SW480 (cell line): Measurements from ENCODE around the gene HBS1L.

Experiments used
- DNase-seq: peaks from one replicate; pipeline ENCODE4 v3.0.0-alpha.2; 2016; ENCODE audit warnings: low spot score

HBS1L gene

DNA sequence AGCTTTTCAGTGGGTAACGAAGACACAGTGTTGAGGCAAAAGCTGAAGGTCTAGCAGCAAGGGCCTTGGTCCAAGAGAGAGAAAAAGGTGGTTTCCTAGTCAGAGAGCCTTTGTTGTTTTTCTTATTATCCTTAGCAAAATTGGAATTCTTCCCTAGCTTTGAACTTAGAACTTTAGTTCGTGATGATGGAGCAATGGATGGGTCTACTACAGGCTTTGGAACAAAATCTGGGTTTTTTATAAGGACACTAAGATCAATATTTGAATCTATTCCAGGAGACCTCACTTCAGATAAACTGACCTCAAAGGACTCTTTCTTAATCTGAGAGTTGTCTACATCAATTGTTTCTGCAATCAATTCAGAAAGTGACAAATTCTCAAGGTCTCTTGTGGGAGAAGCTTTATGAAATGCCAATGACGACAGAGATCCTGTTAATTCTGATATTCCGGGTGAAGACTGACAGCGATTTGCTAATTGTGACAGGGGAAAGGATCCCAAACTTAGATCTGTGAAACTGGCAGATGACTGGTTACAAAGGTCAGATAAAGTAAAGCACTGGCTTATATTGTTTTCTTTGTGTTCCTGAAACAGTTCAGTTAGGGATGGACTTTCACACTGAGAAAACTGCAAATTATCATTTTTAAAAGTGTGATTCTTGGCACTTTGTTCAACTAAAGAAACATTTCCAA is 17.7 kb downstream of the HBS1L start:
- DNase-seq, result no peak

GRCh38 chr6:135033238-135033637 is 21.4 kb downstream of the HBS1L start:
- no peak for DNase-seq

GRCh38 chr6:135030532-135031178 is 24.0 kb downstream of the HBS1L start:
- no peak for DNase-seq

GRCh38 chr6:135030056-135030473 is 24.6 kb downstream of the HBS1L start:
- DNase-seq, result no peak

DNA sequence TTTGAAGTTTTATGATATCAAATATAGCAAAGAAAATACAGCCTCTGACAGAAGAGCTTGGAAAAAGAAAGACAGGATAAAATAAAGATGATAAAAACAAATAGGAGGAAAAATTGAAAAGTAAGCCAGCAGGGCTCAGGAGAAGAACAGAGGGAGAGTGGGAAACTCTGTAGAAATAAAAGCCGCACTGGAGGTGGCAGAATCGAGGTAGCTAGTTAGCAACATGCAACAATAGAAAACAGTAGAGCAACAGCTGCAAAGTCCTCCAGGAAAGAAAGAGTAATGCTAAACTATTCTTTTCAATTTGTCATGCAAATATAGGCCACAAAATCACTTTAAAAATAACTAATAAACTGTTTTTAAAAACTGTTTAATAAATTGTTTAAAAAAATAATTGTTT is 28.8 kb downstream of the HBS1L start:
- DNase-seq, result no peak

- DNase-seq, result no peak
These were observed 29.4 kb downstream of the HBS1L start for GRCh38 chr6:135025175-135025574.

DNA sequence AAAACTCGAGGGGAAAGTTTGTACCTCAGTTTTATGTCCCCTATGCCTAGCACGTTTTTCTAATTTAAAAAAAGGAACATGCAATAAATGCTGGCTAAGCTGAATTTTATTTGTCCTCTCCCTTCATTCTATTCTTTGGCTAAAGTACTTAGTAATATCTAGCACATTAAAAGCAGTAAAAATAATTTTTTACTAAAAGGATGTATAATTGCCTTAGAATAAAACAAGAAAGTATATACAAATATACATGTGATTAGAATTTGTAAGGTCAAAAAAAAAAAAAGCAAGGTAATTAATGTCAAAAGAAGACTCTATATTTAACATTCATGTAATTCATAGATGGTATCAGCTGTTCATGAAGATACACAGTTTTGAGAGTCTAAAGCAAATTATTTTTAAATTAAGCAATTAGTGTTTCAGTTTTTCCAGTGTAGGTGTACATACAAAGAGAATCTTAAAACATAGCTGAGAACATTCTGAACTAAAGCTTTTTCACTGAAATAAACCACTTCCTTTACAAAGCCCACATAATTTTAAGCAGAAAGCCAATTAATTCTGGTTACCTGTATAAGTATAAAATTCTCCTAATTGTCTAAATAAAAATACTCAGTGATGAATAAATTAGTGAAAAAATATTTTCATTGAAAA is 32.4 kb downstream of the HBS1L start:
- DNase-seq, result no peak

DNA sequence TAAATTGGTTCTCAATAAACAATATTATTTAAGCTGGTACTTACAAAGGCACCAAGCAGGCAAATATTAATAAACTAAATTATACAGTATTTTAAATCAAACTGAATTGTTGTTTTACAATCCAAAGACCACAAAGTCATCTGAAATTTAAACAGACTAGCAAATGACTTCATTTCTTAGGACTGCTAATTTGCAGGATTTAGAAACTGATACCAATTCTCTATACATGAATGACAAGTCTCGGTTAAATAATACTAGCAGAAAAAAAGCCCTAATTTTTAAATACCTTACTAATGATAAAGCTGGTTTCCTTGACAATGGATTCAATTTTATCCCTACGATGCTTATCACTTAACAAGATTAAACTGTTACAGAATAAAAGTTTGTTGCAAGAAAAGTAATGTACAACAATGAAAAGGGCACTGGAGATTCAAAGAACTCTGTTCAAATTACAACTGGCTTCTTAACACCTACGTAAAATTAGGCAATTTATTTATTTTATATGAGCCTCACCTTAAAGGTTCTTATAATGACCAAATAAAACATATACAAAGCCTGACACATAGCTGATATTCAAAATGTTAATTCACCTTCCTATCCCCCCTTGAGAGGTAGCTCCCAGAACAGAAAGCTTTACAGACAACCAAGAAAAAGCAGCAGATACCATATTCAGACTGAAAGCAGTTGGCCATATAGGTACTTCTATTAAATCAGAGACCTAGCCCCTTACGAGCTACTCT is 33.1 kb downstream of the HBS1L start:
- DNase-seq, result no peak

GRCh38 chr6:135018941-135019340 is 35.7 kb downstream of the HBS1L start:
- DNase-seq, result no peak

DNA sequence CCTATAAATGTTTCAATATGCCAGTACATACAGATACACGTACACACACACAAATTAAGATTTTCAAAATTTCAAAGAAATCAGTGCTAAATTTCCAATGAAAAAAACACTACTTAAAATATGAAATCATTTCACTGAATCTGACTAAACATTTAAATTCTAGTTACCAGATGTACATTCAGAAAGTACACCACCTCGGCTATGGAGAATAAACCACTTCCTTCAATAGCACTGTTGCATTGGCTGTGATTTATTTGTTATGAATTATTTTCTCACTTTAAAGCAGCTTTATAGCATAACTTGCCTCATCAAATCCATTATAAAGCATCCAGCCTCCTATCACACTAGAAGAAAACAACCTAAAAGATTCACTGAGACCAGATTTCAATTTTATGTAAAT is 36.6 kb downstream of the HBS1L start:
- DNase-seq, result no peak

DNA sequence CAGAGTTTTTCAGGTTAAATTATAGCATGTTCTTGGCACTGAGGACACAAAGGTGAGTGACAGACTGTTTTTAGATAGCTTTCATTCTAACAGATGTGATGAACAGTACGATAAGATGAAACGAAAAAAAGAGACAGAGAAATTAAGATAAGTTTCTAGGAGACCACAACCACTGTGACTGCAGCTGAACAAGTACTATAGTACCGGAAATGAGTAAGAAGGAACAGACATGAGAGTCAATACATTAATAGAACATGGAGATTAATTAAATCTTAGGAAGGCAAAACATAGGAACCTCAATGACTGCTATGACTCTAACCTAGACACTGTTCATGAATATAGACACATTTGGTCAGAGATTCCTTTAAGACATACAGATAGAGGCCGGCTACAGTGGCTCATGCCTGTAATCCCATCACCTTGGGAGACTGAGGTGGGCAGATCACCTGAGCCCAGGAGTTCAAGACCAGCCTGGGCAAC is 40.2 kb downstream of the HBS1L start:
- no peak for DNase-seq

GRCh38 chr6:135013211-135013610 is 41.4 kb downstream of the HBS1L start:
- DNase-seq, result no peak

DNA sequence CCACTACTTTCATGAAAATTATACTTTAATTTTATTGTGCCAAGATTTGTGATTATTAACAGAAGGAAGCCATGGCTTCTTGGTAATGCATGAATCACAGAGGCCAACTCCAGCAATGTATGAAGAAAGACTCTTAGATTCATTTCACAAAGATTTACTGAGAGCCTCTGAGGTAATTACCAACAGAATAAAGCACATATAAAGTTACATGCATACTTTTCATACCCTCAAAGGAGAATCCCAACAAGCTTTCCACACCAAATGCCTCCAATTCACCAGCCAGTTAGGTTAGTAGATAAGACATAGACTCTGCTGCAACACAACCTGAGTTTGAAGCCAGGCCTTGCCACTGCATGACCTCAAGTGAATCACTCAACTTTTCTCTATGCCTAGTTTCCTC is 41.9 kb downstream of the HBS1L start:
- DNase-seq, result no peak

GRCh38 chr6:135012349-135012748 is 42.3 kb downstream of the HBS1L start:
- no peak for DNase-seq

DNA sequence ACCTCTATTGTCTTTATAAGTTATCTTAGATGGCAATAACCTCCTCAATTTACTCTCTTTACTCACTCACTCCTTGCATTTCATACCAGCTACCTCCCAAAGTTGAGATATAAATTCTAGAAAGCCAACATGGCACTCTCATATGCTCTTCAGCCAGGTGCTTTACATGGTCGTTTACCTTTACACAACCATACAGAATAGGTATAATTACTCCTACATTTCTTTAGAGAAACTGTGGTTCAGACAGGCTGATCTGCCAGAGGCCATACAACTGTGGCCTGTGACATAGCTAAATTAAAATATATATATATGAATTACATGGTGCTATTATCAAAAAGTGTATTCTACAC is 45.7 kb downstream of the HBS1L start:
- no peak for DNase-seq

DNA sequence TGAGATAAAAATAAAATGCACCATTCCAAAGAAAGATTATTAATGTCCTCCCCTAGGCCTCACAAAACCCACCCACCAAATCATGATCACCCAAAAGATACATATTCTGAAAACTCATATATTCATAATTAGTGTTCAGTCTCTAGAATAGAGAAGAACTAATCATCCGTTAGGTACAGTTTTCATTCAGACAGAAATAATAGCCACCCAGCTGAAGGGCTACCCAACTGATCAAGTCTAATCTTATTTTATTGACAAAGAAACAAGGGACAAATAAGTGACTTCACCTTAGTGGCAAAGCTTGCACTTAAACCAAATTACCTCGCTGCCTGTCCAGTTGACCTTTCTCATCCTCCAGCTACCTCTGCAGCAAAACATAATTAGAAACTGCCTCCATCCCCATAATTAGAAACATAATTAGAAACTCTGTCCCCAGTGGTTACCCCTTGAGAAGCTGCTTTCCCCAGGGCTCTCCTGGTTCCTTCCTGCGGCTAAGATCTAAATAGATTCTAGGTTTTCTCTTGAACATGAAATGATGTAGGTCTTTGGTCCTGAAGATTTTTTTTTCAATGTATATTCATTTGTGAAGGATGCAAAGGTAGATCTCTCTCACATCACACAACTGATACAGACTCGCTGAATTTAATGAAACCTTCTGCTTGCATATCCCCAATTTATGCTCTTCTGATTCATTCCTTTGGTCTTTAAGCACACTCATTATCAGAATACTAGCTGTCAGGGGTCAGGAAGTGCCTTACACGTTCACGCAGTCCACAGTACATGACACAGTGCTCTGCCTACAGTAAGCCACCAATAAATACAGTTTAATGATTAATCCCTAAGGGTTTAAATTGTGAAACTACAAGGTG is 46.3 kb downstream of the HBS1L start:
- DNase-seq, result peak; percentile 17

DNA sequence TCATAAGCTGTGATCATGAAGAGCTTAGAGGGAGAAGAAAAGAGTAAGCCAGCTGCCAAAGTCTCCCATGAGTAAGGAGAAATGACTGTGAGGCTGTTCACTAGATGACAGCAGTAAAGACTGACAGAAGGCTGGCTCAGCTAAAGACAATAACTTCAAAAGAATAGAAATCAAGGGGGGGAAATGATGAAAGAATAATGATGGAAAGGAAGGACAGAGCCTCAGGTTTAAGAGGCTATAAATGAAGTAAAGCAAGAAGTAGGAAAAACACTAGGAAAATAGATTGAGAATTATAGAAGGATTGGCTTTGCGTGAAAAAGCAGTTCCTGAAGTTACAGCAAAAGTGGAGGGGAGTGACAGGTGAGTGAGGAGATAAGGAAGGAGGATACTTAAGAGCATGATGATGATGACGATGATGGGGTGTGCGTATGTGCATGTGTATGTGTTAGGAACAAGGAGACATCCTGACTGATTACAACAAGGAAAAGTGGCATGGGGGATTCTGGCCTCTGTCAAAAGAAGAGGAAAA is 48.2 kb downstream of the HBS1L start:
- no peak for DNase-seq

- no peak for DNase-seq
These were observed 50.2 kb downstream of the HBS1L start for GRCh38 chr6:135004399-135004798.

- no peak for DNase-seq
These were observed 51.5 kb downstream of the HBS1L start for GRCh38 chr6:135002974-135003703.

DNA sequence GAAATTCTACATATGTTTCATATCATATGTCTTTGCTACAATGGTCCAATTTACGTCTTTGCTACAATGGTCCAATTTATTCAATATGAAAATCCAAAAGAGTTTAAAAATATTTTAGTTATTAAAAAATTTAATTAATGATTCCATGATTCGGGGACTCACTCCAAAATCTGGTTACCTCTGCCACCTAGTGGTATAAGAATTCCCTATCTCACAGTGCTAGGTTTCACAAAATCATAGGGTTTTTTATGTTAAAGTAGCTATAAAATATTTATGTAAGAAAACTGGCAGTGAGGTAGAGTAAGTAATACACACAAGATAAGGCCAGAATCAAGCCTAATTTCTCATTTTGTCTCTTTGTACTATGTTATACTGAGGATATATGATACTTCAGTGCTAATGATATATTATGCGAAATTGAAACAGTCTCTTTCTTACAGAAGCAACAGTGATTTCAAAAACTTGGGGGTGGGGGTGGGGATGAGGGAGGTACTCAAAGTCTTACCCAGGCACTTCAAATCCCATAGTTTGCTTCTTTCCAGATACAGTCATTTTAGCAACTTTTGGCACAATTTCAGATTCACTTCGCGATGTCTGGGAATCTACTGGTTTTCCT is 52.3 kb downstream of the HBS1L start:
- no peak for DNase-seq
